BLaER1 (cell line): ENCODE data around the gene KMT5B.

ENCODE experiments used
- H3K27ac ChIP-seq: shearing (Covaris generic); formaldehyde crosslinking; 2 replicates; pipeline ENCODE4 v1.8.1; 2022
- H3K27me3 ChIP-seq: shearing (Covaris generic); formaldehyde crosslinking; 2 replicates; pipeline ENCODE4 v1.8.1; 2022
- H3K36me3 ChIP-seq: shearing (Covaris generic); formaldehyde crosslinking; 2 replicates; pipeline ENCODE4 v1.8.1; 2022
- H3K4me1 ChIP-seq: shearing (Covaris generic); formaldehyde crosslinking; 2 replicates; pipeline ENCODE4 v1.8.1; 2022
- H3K4me2 ChIP-seq: shearing (Covaris generic); formaldehyde crosslinking; 2 replicates; pipeline ENCODE4 v1.8.1; 2022
- H3K4me3 ChIP-seq: shearing (Covaris generic); formaldehyde crosslinking; 2 replicates; pipeline ENCODE4 v1.8.1; 2022
- H3K9ac ChIP-seq: shearing (Covaris generic); formaldehyde crosslinking; 2 replicates; pipeline ENCODE4 v1.8.1; 2022
- H3K9me3 ChIP-seq: shearing (Covaris generic); formaldehyde crosslinking; 2 replicates; pipeline ENCODE4 v1.8.1; 2022
- H4K20me1 ChIP-seq: shearing (Covaris generic); formaldehyde crosslinking; 2 replicates; pipeline ENCODE4 v1.8.1; 2022
- Cebpa-rat ChIP-seq: shearing (Covaris generic); IDR thresholded peaks from 2 replicates; pipeline ENCODE4 v1.8.1; 2022

The KMT5B gene

GRCh38 chr11:68221406-68221805 is 8.3 kb upstream of the KMT5B start:
- Histone ChIP-seq H3K9ac (no peak overlapping the region), H3K27me3 (no peaks in the 10 kb centered on the region), H3K27ac (no peak overlapping the region), H3K36me3 (no peaks in the 10 kb centered on the region), H3K9me3 (peaks cover 1% of the 10 kb centered on the region; the same call in 1 of the 2 replicates), H4K20me1 (no peaks in the 10 kb centered on the region), H3K4me2 (no peak overlapping the region), H3K4me3 (no peak overlapping the region), H3K4me1 (peaks cover 34% of the 10 kb centered on the region)
- no peak for TF ChIP-seq Cebpa-rat

GRCh38 chr11:68216171-68216938 is 3.3 kb upstream of the KMT5B start:
- Histone ChIP-seq H3K4me2 (no peak overlapping the region), H4K20me1 (peaks cover 13% of the 10 kb centered on the region), H3K36me3 (no peaks in the 10 kb centered on the region), H3K9ac (no peak overlapping the region), H3K27me3 (no peaks in the 10 kb centered on the region), H3K27ac (peak overlapping the region; percentile 32; the same call in 1 of the 2 replicates), H3K4me3 (no peak overlapping the region), H3K4me1 (peaks cover 55% of the 10 kb centered on the region), H3K9me3 (no peaks in the 10 kb centered on the region)
- TF ChIP-seq Cebpa-rat, result no peak

GRCh38 chr11:68215524-68216170 is 2.6 kb upstream of the KMT5B start:
- Histone ChIP-seq H3K9me3 (no peaks in the 10 kb centered on the region), H3K4me1 (peaks cover 59% of the 10 kb centered on the region), H3K9ac (no peak overlapping the region), H3K4me3 (no peak overlapping the region), H3K27me3 (no peaks in the 10 kb centered on the region), H3K36me3 (no peaks in the 10 kb centered on the region), H3K4me2 (no peak overlapping the region), H4K20me1 (peaks cover 20% of the 10 kb centered on the region), H3K27ac (peak overlapping the region; percentile 32; the same call in 1 of the 2 replicates)
- TF ChIP-seq Cebpa-rat, result no peak

GRCh38 chr11:68215087-68215445 is 2.0 kb upstream of the KMT5B start:
- Histone ChIP-seq H3K4me2 (peak overlapping the region; percentile 95), H3K4me1 (peaks cover 59% of the 10 kb centered on the region)

GRCh38 chr11:68214173-68215086 is 1.3 kb upstream of the KMT5B start:
- H3K4me1 ChIP-seq, result peaks cover 59% of the 10 kb centered on the region
- H4K20me1 ChIP-seq, result peaks cover 32% of the 10 kb centered on the region
- H3K9ac ChIP-seq, result peak overlapping the region; percentile 97
- no peaks in the 10 kb centered on the region for H3K9me3 ChIP-seq
- H3K27ac ChIP-seq, result peak overlapping the region; percentile 99
- H3K4me2 ChIP-seq, result peak overlapping the region; percentile 95
- H3K36me3 ChIP-seq, result no peaks in the 10 kb centered on the region
- H3K27me3 ChIP-seq, result no peaks in the 10 kb centered on the region
- no peak for TF ChIP-seq Cebpa-rat
- H3K4me3 ChIP-seq, result peak overlapping the region; percentile 81

More at GRCh38 chr11:68215087-68215445, 2.0 kb upstream of the KMT5B start:
- no peak for TF ChIP-seq Cebpa-rat
- no peak overlapping the region for H3K27ac ChIP-seq
- no peaks in the 10 kb centered on the region for H3K36me3 ChIP-seq
- H3K9me3 ChIP-seq, result no peaks in the 10 kb centered on the region
- H3K27me3 ChIP-seq, result no peaks in the 10 kb centered on the region
- H3K9ac ChIP-seq, result no peak overlapping the region
- peaks cover 25% of the 10 kb centered on the region for H4K20me1 ChIP-seq
- H3K4me3 ChIP-seq, result no peak overlapping the region

GRCh38 chr11:68213555-68214172 is 568 bp upstream of the KMT5B start:
- H3K9ac ChIP-seq, result peak overlapping the region; percentile 97
- no peaks in the 10 kb centered on the region for H3K36me3 ChIP-seq
- no peak for TF ChIP-seq Cebpa-rat
- H3K4me1 ChIP-seq, result peaks cover 61% of the 10 kb centered on the region
- H3K27me3 ChIP-seq, result no peaks in the 10 kb centered on the region
- H3K4me3 ChIP-seq, result peak overlapping the region; percentile 81
- peaks cover 39% of the 10 kb centered on the region for H4K20me1 ChIP-seq
- no peaks in the 10 kb centered on the region for H3K9me3 ChIP-seq
- peak overlapping the region; percentile 95 for H3K4me2 ChIP-seq
- H3K27ac ChIP-seq, result peak overlapping the region; percentile 99

GRCh38 chr11:68212421-68213134 is 518 bp downstream of the KMT5B start:
- Histone ChIP-seq H3K4me3 (peak overlapping the region; percentile 81), H3K27ac (peak overlapping the region; percentile 99), H3K9me3 (no peaks in the 10 kb centered on the region), H3K9ac (peak overlapping the region; percentile 97), H3K4me2 (peak overlapping the region; percentile 100), H4K20me1 (peaks cover 50% of the 10 kb centered on the region), H3K4me1 (peaks cover 61% of the 10 kb centered on the region), H3K27me3 (no peaks in the 10 kb centered on the region), H3K36me3 (no peaks in the 10 kb centered on the region)
- no peak for TF ChIP-seq Cebpa-rat

GRCh38 chr11:68211546-68211945 is 1.6 kb downstream of the KMT5B start:
- H3K4me1 ChIP-seq, result peaks cover 70% of the 10 kb centered on the region
- H3K27me3 ChIP-seq, result no peaks in the 10 kb centered on the region
- no peaks in the 10 kb centered on the region for H3K9me3 ChIP-seq
- no peak for TF ChIP-seq Cebpa-rat
- H3K4me3 ChIP-seq, result peak overlapping the region; percentile 81
- H3K4me2 ChIP-seq, result peak overlapping the region; percentile 100
- H3K27ac ChIP-seq, result peak overlapping the region; percentile 99; the same call in 1 of the 2 replicates
- H4K20me1 ChIP-seq, result peaks cover 61% of the 10 kb centered on the region
- peak overlapping the region; percentile 97 for H3K9ac ChIP-seq
- no peaks in the 10 kb centered on the region for H3K36me3 ChIP-seq

- TF ChIP-seq Cebpa-rat, result no peak
- peak overlapping the region; percentile 23; the same call in 1 of the 2 replicates for H3K4me2 ChIP-seq
- H3K27ac ChIP-seq, result no peak overlapping the region
- H3K4me3 ChIP-seq, result no peak overlapping the region
- H3K9me3 ChIP-seq, result no peaks in the 10 kb centered on the region
- peaks cover 88% of the 10 kb centered on the region for H3K4me1 ChIP-seq
- peaks cover 100% of the 10 kb centered on the region for H4K20me1 ChIP-seq
- no peak overlapping the region for H3K9ac ChIP-seq
- H3K36me3 ChIP-seq, result no peaks in the 10 kb centered on the region
- H3K27me3 ChIP-seq, result no peaks in the 10 kb centered on the region
Measured at GRCh38 chr11:68206211-68206610, 6.9 kb downstream of the KMT5B start.
